ENCODE measurements around the gene PYCR2. TPM values are rescaled to one million over a fixed set of nuclear protein-coding genes. Genes with fewer than 3 reads are reported as not detected.

Gene PYCR2
- total RNA-seq, 1 experiment from 2014 or later, result 57.7 TPM

GRCh38 chr1:225917101-225917500 is 6.9 kb downstream of the PYCR2 start:
- Histone ChIP-seq H3F3A (ENCODE audit: low read length, unreplicated experiment) (no peaks in the 10 kb centered on the region), H3K4me3 (ENCODE audit: low read length) (no peak overlapping the region), H3K9ac (ENCODE audit: low read length) (no peak overlapping the region), H3K9me3 (ENCODE audit: low read length) (no peaks in the 10 kb centered on the region), H3K4me2 (ENCODE audit: low read length) (no peak overlapping the region), H3K27me3 (ENCODE audit: low read length) (no peaks in the 10 kb centered on the region), H3K4me1 (ENCODE audit: insufficient read depth, low read length) (peaks cover 28% of the 10 kb centered on the region), H2AFZ (ENCODE audit: low read length) (no peak overlapping the region), H3K79me2 (ENCODE audit: low read length) (peaks cover 12% of the 10 kb centered on the region; the same call in 1 of the 2 replicates), H3K36me3 (ENCODE audit: low read depth, low read length) (peaks cover 15% of the 10 kb centered on the region; the same call in 1 of the 2 replicates), H4K20me1 (ENCODE audit: low read length) (peaks cover 3% of the 10 kb centered on the region; the same call in 1 of the 2 replicates), H3K9me2 (replicated peaks; ENCODE audit: low read length) (no peaks in the 10 kb centered on the region), H3K27ac (ENCODE audit: low read length) (peak overlapping the region; percentile 25; the same call in 1 of the 2 replicates)
- TF ChIP-seq EZH2phosphoT487 (IDR thresholded peaks at IDR 0.05; ENCODE audit: borderline replicate concordance, low read length), result no peak
- no peak for TF ChIP-seq EZH2 (IDR thresholded peaks at IDR 0.05; ENCODE audit: low read length, unreplicated experiment)
- TF ChIP-seq CTCF (conservative IDR thresholded peaks at IDR 0.05; ENCODE audit: low read depth, low read length), result no peak
- no TSS peak for BruUV-seq (replicated peaks)
- POLR2A ChIA-PET (ENCODE audit: unreplicated experiment), result no interaction called here
- intact Hi-C loops (cut with micrococcal nuclease), result no loop called here
- CTCF ChIA-PET, result no interaction called here
- ATAC-seq (no peak), DNase-seq (no peak)

- H3K9me3 ChIP-seq (ENCODE audit: low read length), result no peaks in the 10 kb centered on the region
- peaks cover 13% of the 10 kb centered on the region for H3K4me1 ChIP-seq (ENCODE audit: insufficient read depth, low read length)
- BruUV-seq (replicated peaks), result no TSS peak
- CTCF ChIA-PET, result no interaction called here
- no peak overlapping the region for H3K9ac ChIP-seq (ENCODE audit: low read length)
- POLR2A ChIA-PET (ENCODE audit: unreplicated experiment), result no interaction called here
- ATAC-seq (no peak), DNase-seq (no peak)
- H3K36me3 ChIP-seq (ENCODE audit: low read depth, low read length), result peaks cover 11% of the 10 kb centered on the region; the same call in 1 of the 2 replicates
- TF ChIP-seq EZH2phosphoT487 (IDR thresholded peaks at IDR 0.05; ENCODE audit: borderline replicate concordance, low read length), result no peak
- TF ChIP-seq EZH2 (IDR thresholded peaks at IDR 0.05; ENCODE audit: low read length, unreplicated experiment), result no peak
- TF ChIP-seq CTCF (conservative IDR thresholded peaks at IDR 0.05; ENCODE audit: low read depth, low read length), result no peak
- H3K4me3 ChIP-seq (ENCODE audit: low read length), result no peak overlapping the region
- no peak overlapping the region for H3K4me2 ChIP-seq (ENCODE audit: low read length)
- intact Hi-C loops (cut with micrococcal nuclease), result no loop called here
- no peaks in the 10 kb centered on the region for H3K9me2 ChIP-seq (replicated peaks; ENCODE audit: low read length)
- H3F3A ChIP-seq (ENCODE audit: low read length, unreplicated experiment), result no peaks in the 10 kb centered on the region
- H3K27ac ChIP-seq (ENCODE audit: low read length), result no peak overlapping the region
- no peaks in the 10 kb centered on the region for H4K20me1 ChIP-seq (ENCODE audit: low read length)
- H3K27me3 ChIP-seq (ENCODE audit: low read length), result no peaks in the 10 kb centered on the region
- no peak overlapping the region for H2AFZ ChIP-seq (ENCODE audit: low read length)
- H3K79me2 ChIP-seq (ENCODE audit: low read length), result no peaks in the 10 kb centered on the region
Observed at GRCh38 chr1:225915538-225915991, 8.5 kb downstream of the PYCR2 start.

- DNase-seq (no peak), ATAC-seq (no peak)
- H3K4me1 ChIP-seq (ENCODE audit: insufficient read depth, low read length), result peaks cover 7% of the 10 kb centered on the region
- no peak overlapping the region for H3K4me3 ChIP-seq (ENCODE audit: low read length)
- H3K9me3 ChIP-seq (ENCODE audit: low read length), result no peaks in the 10 kb centered on the region
- ChIA-PET CTCF (no interaction called here), POLR2A (ENCODE audit: unreplicated experiment) (no interaction called here)
- H3K79me2 ChIP-seq (ENCODE audit: low read length), result no peaks in the 10 kb centered on the region
- H2AFZ ChIP-seq (ENCODE audit: low read length), result no peak overlapping the region
- intact Hi-C loops (cut with micrococcal nuclease), result no loop called here
- H3F3A ChIP-seq (ENCODE audit: low read length, unreplicated experiment), result no peaks in the 10 kb centered on the region
- no peaks in the 10 kb centered on the region for H4K20me1 ChIP-seq (ENCODE audit: low read length)
- H3K9ac ChIP-seq (ENCODE audit: low read length), result no peak overlapping the region
- no peak overlapping the region for H3K27ac ChIP-seq (ENCODE audit: low read length)
- no peaks in the 10 kb centered on the region for H3K27me3 ChIP-seq (ENCODE audit: low read length)
- H3K36me3 ChIP-seq (ENCODE audit: low read depth, low read length), result peaks cover 11% of the 10 kb centered on the region; the same call in 1 of the 2 replicates
- TF ChIP-seq EZH2 (IDR thresholded peaks at IDR 0.05; ENCODE audit: low read length, unreplicated experiment), result no peak
- H3K4me2 ChIP-seq (ENCODE audit: low read length), result no peak overlapping the region
- no TSS peak for BruUV-seq (replicated peaks)
- no peaks in the 10 kb centered on the region for H3K9me2 ChIP-seq (replicated peaks; ENCODE audit: low read length)
Observed at GRCh38 chr1:225914947-225915346, 9.1 kb downstream of the PYCR2 start.

All from PC-3 (cell line).